Neural crest cell (in vitro differentiated cells): ENCODE results near the gene CFAP61. TPM values are rescaled to one million over a fixed set of nuclear protein-coding genes. Genes with fewer than 3 reads are reported as not detected.

ENCODE experiments used
- DNase-seq: peaks from one replicate; pipeline ENCODE4 v3.0.0; 2021; ENCODE audit warnings: low read depth, mixed read lengths, low spot score
- H3K27ac Mint-ChIP-seq: one replicate; pipeline ENCODE4 v1.8.0; 2021; ENCODE audit warnings: mild to moderate bottlenecking, mixed read lengths; ENCODE audit not compliant: unreplicated experiment
- H3K27me3 Mint-ChIP-seq: 2 replicates; pipeline ENCODE4 v1.8.0; 2021; ENCODE audit warnings: low read depth, mild to moderate bottlenecking, mixed read lengths
- H3K36me3 Mint-ChIP-seq: 2 replicates; pipeline ENCODE4 v1.8.0; 2021; ENCODE audit warnings: low read depth, mild to moderate bottlenecking, mixed read lengths
- H3K4me1 Mint-ChIP-seq: 2 replicates; pipeline ENCODE4 v1.8.0; 2021; ENCODE audit warnings: mixed read lengths
- H3K4me3 Mint-ChIP-seq: one replicate; pipeline ENCODE4 v1.8.0; 2021; ENCODE audit warnings: mild to moderate bottlenecking, mixed read lengths
- H3K9me3 Mint-ChIP-seq: 2 replicates; pipeline ENCODE4 v1.8.0; 2021; ENCODE audit warnings: mixed read lengths
- total RNA-seq: library from RNA; stranded (reverse); gene quantifications from 2 replicates; pipeline ENCODE4 v1.2.1, GENCODE V29; 2021
- TF ChIP-seq, protein P1 (sequence below): fragments of 200-600 bp; sonication (generic); conservative IDR thresholded peaks from 2 replicates; pipeline ENCODE4 v1.5.0; 2021; ENCODE audit warnings: antibody characterized with exemption, mild to moderate bottlenecking

CFAP61 gene
- total RNA-seq, 1 donor from 2014 or later: 1.9 TPM

DNA sequence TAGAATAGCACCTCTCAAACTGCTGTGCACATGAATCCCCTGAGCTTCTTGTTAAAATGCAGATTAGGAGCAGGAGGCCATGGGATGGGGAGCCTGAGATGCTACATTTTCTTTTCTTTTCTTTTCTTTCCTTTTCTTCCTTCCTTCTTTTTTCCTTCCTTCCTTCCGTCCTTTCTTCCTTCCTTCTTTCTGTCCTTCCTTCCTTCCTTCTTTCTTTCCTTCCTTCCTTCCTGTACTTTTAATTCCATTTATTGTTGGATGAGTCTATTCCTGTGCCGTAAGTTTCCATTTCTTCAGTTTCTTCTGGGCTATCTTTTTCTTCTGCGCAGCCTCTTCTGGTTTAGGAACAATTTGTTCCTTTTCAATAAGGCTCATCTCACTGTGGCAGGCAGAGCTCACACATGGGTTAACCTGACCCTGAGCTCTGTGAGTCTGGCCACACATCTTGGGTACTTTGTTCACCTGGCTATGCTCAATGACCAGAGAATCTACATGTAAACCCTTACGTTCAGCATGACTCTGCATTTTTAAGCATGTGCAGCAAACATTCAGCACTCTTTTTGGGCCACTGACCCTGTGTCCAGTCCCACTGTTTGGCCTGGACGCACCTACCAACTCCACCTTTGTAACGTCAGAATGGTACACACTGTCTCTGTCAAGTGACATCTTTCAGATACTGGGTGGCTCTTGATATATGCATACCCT is 200.9 kb downstream of the CFAP61 start:
- no peaks in the 10 kb centered on the region for H3K4me1 Mint-ChIP-seq
- H3K36me3 Mint-ChIP-seq: peaks cover 3% of the 10 kb centered on the region
- no peak overlapping the region for H3K27ac Mint-ChIP-seq
- TF ChIP-seq, protein P1, sequence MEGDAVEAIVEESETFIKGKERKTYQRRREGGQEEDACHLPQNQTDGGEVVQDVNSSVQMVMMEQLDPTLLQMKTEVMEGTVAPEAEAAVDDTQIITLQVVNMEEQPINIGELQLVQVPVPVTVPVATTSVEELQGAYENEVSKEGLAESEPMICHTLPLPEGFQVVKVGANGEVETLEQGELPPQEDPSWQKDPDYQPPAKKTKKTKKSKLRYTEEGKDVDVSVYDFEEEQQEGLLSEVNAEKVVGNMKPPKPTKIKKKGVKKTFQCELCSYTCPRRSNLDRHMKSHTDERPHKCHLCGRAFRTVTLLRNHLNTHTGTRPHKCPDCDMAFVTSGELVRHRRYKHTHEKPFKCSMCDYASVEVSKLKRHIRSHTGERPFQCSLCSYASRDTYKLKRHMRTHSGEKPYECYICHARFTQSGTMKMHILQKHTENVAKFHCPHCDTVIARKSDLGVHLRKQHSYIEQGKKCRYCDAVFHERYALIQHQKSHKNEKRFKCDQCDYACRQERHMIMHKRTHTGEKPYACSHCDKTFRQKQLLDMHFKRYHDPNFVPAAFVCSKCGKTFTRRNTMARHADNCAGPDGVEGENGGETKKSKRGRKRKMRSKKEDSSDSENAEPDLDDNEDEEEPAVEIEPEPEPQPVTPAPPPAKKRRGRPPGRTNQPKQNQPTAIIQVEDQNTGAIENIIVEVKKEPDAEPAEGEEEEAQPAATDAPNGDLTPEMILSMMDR: no peak
- DNase-seq: no peak
- H3K27me3 Mint-ChIP-seq: no peaks in the 10 kb centered on the region
- H3K9me3 Mint-ChIP-seq: no peaks in the 10 kb centered on the region
- H3K4me3 Mint-ChIP-seq: no peak overlapping the region

DNA sequence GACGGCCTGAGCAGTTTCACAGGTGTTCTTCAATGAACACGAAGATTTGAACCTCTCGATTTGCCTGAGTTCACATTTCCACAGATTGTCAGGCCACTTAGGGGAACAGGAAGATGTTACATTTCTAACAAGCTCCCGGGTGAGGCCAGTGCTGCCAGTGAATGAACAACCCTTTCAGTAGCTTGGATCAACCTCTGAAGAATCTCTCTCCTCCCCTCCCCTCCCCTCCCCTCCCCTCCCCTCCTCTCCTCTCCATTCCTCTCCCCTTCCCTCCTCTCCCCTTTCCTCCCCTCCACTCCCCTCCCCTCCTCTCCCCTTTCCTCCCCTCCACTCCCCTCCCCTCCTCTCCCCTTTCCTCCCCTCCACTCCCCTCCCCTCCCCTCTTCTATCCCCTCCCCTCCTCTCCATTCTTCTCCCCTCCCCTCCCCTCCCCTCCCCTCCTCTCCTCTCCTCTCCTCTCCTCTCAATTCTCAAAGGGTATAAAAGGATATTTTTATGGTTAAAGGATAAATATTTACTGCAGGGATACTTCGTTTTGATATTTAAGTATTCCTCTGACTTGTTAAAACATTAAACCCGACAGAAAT is 201.5 kb downstream of the CFAP61 start:
- H3K4me1 Mint-ChIP-seq: no peaks in the 10 kb centered on the region
- peaks cover 3% of the 10 kb centered on the region for H3K36me3 Mint-ChIP-seq
- DNase-seq: no peak
- H3K9me3 Mint-ChIP-seq: no peaks in the 10 kb centered on the region
- TF ChIP-seq, protein P1: no peak
- no peak overlapping the region for H3K4me3 Mint-ChIP-seq
- H3K27ac Mint-ChIP-seq: no peak overlapping the region
- H3K27me3 Mint-ChIP-seq: no peaks in the 10 kb centered on the region

DNA sequence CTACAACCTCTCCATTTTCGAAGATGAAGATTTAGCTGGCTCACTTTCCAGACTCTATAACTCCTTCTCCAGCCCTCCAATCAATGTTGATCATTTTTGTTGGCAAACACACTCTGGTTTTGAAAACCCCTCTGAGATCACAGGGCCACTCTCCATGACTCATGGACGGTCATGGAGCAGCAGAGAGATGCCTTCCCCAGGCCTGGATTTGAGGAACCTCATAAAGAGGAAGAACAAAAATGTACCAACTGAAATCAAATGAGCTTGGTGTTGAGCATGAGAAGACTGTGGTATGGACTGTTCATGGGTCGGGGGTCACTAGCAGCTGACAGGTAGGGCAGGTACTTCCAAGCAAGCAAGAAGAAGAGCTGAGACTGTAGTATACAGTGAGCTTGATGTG is 202.8 kb downstream of the CFAP61 start:
- no peak for DNase-seq
- no peak overlapping the region for H3K4me3 Mint-ChIP-seq
- no peaks in the 10 kb centered on the region for H3K4me1 Mint-ChIP-seq
- TF ChIP-seq, protein P1: no peak
- no peak overlapping the region for H3K27ac Mint-ChIP-seq
- no peaks in the 10 kb centered on the region for H3K9me3 Mint-ChIP-seq
- peaks cover 3% of the 10 kb centered on the region for H3K36me3 Mint-ChIP-seq
- H3K27me3 Mint-ChIP-seq: no peaks in the 10 kb centered on the region

DNA sequence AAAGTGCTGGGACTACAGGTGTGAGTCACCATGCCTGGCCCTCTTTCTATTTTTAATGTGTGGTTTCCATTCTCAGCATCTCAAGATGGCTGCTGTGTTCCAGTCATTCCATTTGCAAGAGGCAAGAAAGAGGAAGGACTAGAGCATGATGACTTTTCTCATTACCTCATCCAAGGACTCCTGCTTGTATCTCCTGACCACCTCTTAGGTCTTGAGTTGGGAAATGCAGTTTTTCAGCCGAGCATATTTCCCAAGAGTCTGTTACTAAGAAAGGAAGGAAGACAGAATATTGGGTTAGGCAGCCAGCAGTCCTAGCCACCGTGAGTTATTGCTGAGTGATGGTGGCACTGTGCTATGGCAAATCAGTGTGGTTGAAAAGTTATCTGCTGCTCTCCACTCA is 207.2 kb downstream of the CFAP61 start:
- H3K9me3 Mint-ChIP-seq: no peaks in the 10 kb centered on the region
- H3K27ac Mint-ChIP-seq: no peak overlapping the region
- H3K4me3 Mint-ChIP-seq: no peak overlapping the region
- TF ChIP-seq, protein P1: no peak
- H3K4me1 Mint-ChIP-seq: peaks cover 11% of the 10 kb centered on the region
- H3K36me3 Mint-ChIP-seq: peaks cover 3% of the 10 kb centered on the region
- H3K27me3 Mint-ChIP-seq: no peaks in the 10 kb centered on the region
- DNase-seq: no peak

DNA sequence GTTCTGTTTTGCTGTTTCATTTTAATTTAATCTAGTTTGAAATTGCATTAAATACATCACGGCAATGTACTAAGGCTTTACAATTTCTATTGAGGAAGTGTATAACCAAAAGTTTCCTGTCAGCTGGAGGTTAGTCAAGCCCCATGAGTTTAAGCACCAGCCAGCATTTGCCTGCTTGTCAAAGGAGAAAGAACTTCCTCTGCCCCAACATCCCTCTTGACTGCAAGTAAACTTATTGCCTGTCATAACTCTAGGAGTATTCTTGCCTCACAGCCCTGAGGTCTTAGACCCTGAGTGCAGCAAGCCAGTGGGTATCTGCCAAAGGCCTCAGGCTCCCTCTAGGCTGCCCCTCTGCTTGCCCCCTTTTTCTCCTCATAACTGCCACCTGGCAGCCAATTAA is 208.8 kb downstream of the CFAP61 start:
- no peaks in the 10 kb centered on the region for H3K27me3 Mint-ChIP-seq
- TF ChIP-seq, protein P1: no peak
- H3K9me3 Mint-ChIP-seq: no peaks in the 10 kb centered on the region
- no peak overlapping the region for H3K4me3 Mint-ChIP-seq
- H3K36me3 Mint-ChIP-seq: peaks cover 3% of the 10 kb centered on the region
- peaks cover 22% of the 10 kb centered on the region for H3K4me1 Mint-ChIP-seq
- no peak for DNase-seq
- no peak overlapping the region for H3K27ac Mint-ChIP-seq
